GM23338 (cell line): ENCODE measurements around the gene SPATA31D1.

Source experiments
- CREB1 ChIP-seq: fragments of 250-450 bp; sonication (Bioruptor Pico); IDR thresholded peaks from 2 replicates; pipeline ENCODE4 v1.5.0; 2020; ENCODE audit warnings: low read depth, mild to moderate bottlenecking, moderate library complexity
- EZH2 ChIP-seq: fragments of 200-600 bp; sonication (generic); IDR thresholded peaks from one replicate; pipeline ENCODE4 v1.8.0; 2017; ENCODE audit warnings: antibody characterized with exemption, mild to moderate bottlenecking, low read depth; ENCODE audit not compliant: unreplicated experiment
- EZH2phosphoT487 ChIP-seq: fragments of 200-600 bp; sonication (generic); IDR thresholded peaks from one replicate; pipeline ENCODE4 v1.8.1; 2018; ENCODE audit warnings: antibody characterized with exemption; ENCODE audit not compliant: unreplicated experiment
- JUNB ChIP-seq: IDR thresholded peaks from one replicate; pipeline ENCODE4 v1.6.1; 2016; ENCODE audit warnings: antibody characterized with exemption; ENCODE audit not compliant: unreplicated experiment
- NANOG ChIP-seq: IDR thresholded peaks from 2 replicates; pipeline ENCODE4 v1.6.1; 2016; ENCODE audit warnings: antibody characterized with exemption, borderline replicate concordance
- POLR2AphosphoS5 ChIP-seq: IDR thresholded peaks from 2 replicates; pipeline ENCODE4 v1.6.1; 2016; ENCODE audit warnings: antibody characterized with exemption, low read depth
- STAT1 ChIP-seq: IDR thresholded peaks from one replicate; pipeline ENCODE4 v1.6.1; 2016; ENCODE audit warnings: antibody characterized with exemption; ENCODE audit not compliant: unreplicated experiment
- ZNF331 ChIP-seq: fragments of 250-450 bp; sonication (Bioruptor Pico); IDR thresholded peaks from 2 replicates; pipeline ENCODE4 v1.5.0; 2020; ENCODE audit warnings: low read depth, mild to moderate bottlenecking, moderate library complexity
- TF ChIP-seq, protein P1 (sequence below), 2 experiments: fragments of 200-600 bp in 1 of 2; sonication (generic) in 1 of 2; conservative IDR thresholded peaks; 2 replicates each; pipeline versions ENCODE4 v1.5.1 to v1.6.1; 2016 to 2017; ENCODE audit warnings: antibody characterized with exemption in 2 of 2, low read depth in 2 of 2, mild to moderate bottlenecking in 2 of 2, moderate library complexity in 1 of 2
- TF ChIP-seq, protein P2 (sequence below): IDR thresholded peaks from 2 replicates; pipeline ENCODE4 v1.6.1; 2016; ENCODE audit warnings: antibody characterized with exemption
- TF ChIP-seq, protein P3 (sequence below): IDR thresholded peaks from one replicate; pipeline ENCODE4 v1.6.1; 2018; ENCODE audit warnings: antibody characterized with exemption; ENCODE audit not compliant: unreplicated experiment

DNA sequence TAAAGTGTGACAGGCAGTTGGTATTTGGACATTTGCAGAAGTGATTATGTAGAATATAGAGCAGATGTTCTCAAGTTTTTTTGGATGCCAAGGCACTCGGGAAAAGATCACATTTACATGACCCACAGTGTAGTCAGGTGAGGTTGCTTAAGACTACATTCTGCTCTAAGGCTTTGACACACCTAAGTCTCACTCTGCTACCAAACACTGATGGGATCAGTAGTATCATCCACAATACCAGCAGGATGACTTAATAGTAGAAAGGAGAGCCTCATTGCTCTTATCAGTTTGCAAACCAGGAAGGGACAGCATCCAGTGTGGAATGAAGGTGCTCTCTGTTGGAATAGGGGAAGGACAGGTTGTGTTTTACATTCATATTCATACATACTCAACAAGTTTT lies 2.5 kb upstream of the SPATA31D1 start:
- TF ChIP-seq, protein P1, sequence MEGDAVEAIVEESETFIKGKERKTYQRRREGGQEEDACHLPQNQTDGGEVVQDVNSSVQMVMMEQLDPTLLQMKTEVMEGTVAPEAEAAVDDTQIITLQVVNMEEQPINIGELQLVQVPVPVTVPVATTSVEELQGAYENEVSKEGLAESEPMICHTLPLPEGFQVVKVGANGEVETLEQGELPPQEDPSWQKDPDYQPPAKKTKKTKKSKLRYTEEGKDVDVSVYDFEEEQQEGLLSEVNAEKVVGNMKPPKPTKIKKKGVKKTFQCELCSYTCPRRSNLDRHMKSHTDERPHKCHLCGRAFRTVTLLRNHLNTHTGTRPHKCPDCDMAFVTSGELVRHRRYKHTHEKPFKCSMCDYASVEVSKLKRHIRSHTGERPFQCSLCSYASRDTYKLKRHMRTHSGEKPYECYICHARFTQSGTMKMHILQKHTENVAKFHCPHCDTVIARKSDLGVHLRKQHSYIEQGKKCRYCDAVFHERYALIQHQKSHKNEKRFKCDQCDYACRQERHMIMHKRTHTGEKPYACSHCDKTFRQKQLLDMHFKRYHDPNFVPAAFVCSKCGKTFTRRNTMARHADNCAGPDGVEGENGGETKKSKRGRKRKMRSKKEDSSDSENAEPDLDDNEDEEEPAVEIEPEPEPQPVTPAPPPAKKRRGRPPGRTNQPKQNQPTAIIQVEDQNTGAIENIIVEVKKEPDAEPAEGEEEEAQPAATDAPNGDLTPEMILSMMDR (conservative IDR thresholded peaks at IDR 0.05; ENCODE audit: low read depth in 2 of 2), result no peak
- TF ChIP-seq, protein P2, sequence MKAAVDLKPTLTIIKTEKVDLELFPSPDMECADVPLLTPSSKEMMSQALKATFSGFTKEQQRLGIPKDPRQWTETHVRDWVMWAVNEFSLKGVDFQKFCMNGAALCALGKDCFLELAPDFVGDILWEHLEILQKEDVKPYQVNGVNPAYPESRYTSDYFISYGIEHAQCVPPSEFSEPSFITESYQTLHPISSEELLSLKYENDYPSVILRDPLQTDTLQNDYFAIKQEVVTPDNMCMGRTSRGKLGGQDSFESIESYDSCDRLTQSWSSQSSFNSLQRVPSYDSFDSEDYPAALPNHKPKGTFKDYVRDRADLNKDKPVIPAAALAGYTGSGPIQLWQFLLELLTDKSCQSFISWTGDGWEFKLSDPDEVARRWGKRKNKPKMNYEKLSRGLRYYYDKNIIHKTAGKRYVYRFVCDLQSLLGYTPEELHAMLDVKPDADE, result no peak
- TF ChIP-seq EZH2 (no peak), CREB1 (CRISPR knock-in tag) (no peak), POLR2AphosphoS5 (no peak), ZNF331 (CRISPR knock-in tag) (no peak), EZH2phosphoT487 (no peak), STAT1 (no peak), NANOG (no peak), JUNB (no peak)
- TF ChIP-seq, protein P3, sequence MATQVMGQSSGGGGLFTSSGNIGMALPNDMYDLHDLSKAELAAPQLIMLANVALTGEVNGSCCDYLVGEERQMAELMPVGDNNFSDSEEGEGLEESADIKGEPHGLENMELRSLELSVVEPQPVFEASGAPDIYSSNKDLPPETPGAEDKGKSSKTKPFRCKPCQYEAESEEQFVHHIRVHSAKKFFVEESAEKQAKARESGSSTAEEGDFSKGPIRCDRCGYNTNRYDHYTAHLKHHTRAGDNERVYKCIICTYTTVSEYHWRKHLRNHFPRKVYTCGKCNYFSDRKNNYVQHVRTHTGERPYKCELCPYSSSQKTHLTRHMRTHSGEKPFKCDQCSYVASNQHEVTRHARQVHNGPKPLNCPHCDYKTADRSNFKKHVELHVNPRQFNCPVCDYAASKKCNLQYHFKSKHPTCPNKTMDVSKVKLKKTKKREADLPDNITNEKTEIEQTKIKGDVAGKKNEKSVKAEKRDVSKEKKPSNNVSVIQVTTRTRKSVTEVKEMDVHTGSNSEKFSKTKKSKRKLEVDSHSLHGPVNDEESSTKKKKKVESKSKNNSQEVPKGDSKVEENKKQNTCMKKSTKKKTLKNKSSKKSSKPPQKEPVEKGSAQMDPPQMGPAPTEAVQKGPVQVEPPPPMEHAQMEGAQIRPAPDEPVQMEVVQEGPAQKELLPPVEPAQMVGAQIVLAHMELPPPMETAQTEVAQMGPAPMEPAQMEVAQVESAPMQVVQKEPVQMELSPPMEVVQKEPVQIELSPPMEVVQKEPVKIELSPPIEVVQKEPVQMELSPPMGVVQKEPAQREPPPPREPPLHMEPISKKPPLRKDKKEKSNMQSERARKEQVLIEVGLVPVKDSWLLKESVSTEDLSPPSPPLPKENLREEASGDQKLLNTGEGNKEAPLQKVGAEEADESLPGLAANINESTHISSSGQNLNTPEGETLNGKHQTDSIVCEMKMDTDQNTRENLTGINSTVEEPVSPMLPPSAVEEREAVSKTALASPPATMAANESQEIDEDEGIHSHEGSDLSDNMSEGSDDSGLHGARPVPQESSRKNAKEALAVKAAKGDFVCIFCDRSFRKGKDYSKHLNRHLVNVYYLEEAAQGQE, result no peak
